Measurements from ENCODE around the gene GFI1B. TPM values are rescaled to one million over a fixed set of nuclear protein-coding genes. Genes with fewer than 3 reads are reported as not detected.

The GFI1B gene
- total RNA-seq, 2 donors from 2014 or later, result 0.44 TPM; not detected in 1

- 2 to 5% methylated on average over 12 to 25 of the region's 25 CpGs for WGBS, 2 experiments (ENCODE audit: insufficient coverage in 1 of 2, insufficient read length in 1 of 2)
- H3K27me3 Mint-ChIP-seq (ENCODE audit: insufficient read depth), result no peaks in the 10 kb centered on the region
- no peaks in the 10 kb centered on the region for H3K36me3 Mint-ChIP-seq (ENCODE audit: low read depth)
- Histone ChIP-seq H3K27ac (ENCODE audit: low read depth, low read length) (peak overlapping the region; percentile 99), H3K36me3 (ENCODE audit: control insufficient read depth, insufficient read depth, low read length) (no peaks in the 10 kb centered on the region), H3K27me3 (ENCODE audit: control insufficient read depth, insufficient read depth, low read length, poor library complexity, severe bottlenecking) (no peaks in the 10 kb centered on the region), H3K4me3 (ENCODE audit: low read length) (peak overlapping the region; percentile 89), H3K9ac (ENCODE audit: extremely low read depth, low read length, poor library complexity, severe bottlenecking) (peak overlapping the region; percentile 97), H3K9me3 (ENCODE audit: control insufficient read depth, low read length) (no peaks in the 10 kb centered on the region), H3K4me1 (ENCODE audit: control insufficient read depth, insufficient read depth, low read length) (no peaks in the 10 kb centered on the region)
- no peaks in the 10 kb centered on the region for H3K9me3 Mint-ChIP-seq
- no peak for DNase-seq
- H3K4me1 Mint-ChIP-seq, result peaks cover 38% of the 10 kb centered on the region
- no peak for TF ChIP-seq CTCF (conservative IDR thresholded peaks at IDR 0.05)
- peak overlapping the region; percentile 100 for H3K27ac Mint-ChIP-seq
- peak overlapping the region; percentile 96 for H3K4me3 Mint-ChIP-seq
These were observed 34.7 kb upstream of the GFI1B start for GRCh38 chr9:132943651-132944293.

GRCh38 chr9:132944294-132945185 lies 34.0 kb upstream of the GFI1B start, which contains the start of gene TSC1:
Gene TSC1, minus strand, starts transcription at chr9:132944616. Its CDS starts 15,744 bp downstream, at chr9:132928872.
- peak; percentile 99 for DNase-seq
- Mint-ChIP-seq H3K9me3 (no peaks in the 10 kb centered on the region), H3K27me3 (ENCODE audit: insufficient read depth) (no peaks in the 10 kb centered on the region), H3K4me1 (peaks cover 39% of the 10 kb centered on the region), H3K4me3 (peak within 1 kb of the TSS; percentile 96), H3K27ac (peak within 1 kb of the TSS; percentile 100), H3K36me3 (ENCODE audit: low read depth) (no peaks in the 10 kb centered on the region)
- peak within 1 kb of the TSS; percentile 97 for H3K9ac ChIP-seq (ENCODE audit: extremely low read depth, low read length, poor library complexity, severe bottlenecking)
- H3K36me3 ChIP-seq (ENCODE audit: control insufficient read depth, insufficient read depth, low read length), result no peaks in the 10 kb centered on the region
- H3K9me3 ChIP-seq (ENCODE audit: control insufficient read depth, low read length), result no peaks in the 10 kb centered on the region
- WGBS, 2 experiments (ENCODE audit: insufficient coverage in 1 of 2, insufficient read length in 1 of 2), result 0 to 1% methylated on average over 22 to 72 of the region's 72 CpGs
- no peaks in the 10 kb centered on the region for H3K4me1 ChIP-seq (ENCODE audit: control insufficient read depth, insufficient read depth, low read length)
- peak within 1 kb of the TSS; percentile 89 for H3K4me3 ChIP-seq (ENCODE audit: low read length)
- no peaks in the 10 kb centered on the region for H3K27me3 ChIP-seq (ENCODE audit: control insufficient read depth, insufficient read depth, low read length, poor library complexity, severe bottlenecking)
- peak within 1 kb of the TSS; percentile 99 for H3K27ac ChIP-seq (ENCODE audit: low read depth, low read length)
- TF ChIP-seq CTCF (conservative IDR thresholded peaks at IDR 0.05), result no peak

GRCh38 chr9:132945186-132946130 lies 33.0 kb upstream of the GFI1B start:
- peak overlapping the region; percentile 97 for H3K9ac ChIP-seq (ENCODE audit: extremely low read depth, low read length, poor library complexity, severe bottlenecking)
- Mint-ChIP-seq H3K9me3 (no peaks in the 10 kb centered on the region), H3K36me3 (ENCODE audit: low read depth) (no peaks in the 10 kb centered on the region), H3K27me3 (ENCODE audit: insufficient read depth) (no peaks in the 10 kb centered on the region), H3K4me1 (peaks cover 37% of the 10 kb centered on the region), H3K4me3 (peak overlapping the region; percentile 96), H3K27ac (peak overlapping the region; percentile 84)
- H3K9me3 ChIP-seq (ENCODE audit: control insufficient read depth, low read length), result no peaks in the 10 kb centered on the region
- H3K27me3 ChIP-seq (ENCODE audit: control insufficient read depth, insufficient read depth, low read length, poor library complexity, severe bottlenecking), result no peaks in the 10 kb centered on the region
- H3K27ac ChIP-seq (ENCODE audit: low read depth, low read length), result peak overlapping the region; percentile 45
- no peaks in the 10 kb centered on the region for H3K4me1 ChIP-seq (ENCODE audit: control insufficient read depth, insufficient read depth, low read length)
- H3K36me3 ChIP-seq (ENCODE audit: control insufficient read depth, insufficient read depth, low read length), result no peaks in the 10 kb centered on the region
- DNase-seq, result peak; percentile 55
- WGBS, 2 experiments (ENCODE audit: insufficient coverage in 1 of 2, insufficient read length in 1 of 2), result 71 to 84% methylated on average over 14 to 23 of the region's 23 CpGs
- H3K4me3 ChIP-seq (ENCODE audit: low read length), result peak overlapping the region; percentile 74
- TF ChIP-seq CTCF (conservative IDR thresholded peaks at IDR 0.05), result no peak
